ACC112 (cell line): ENCODE measurements around the gene LMTK3.
"Not testable (repeated sequence)": the region's sequence is repeated elsewhere in the genome, so short reads cannot be mapped to it uniquely, and the experiment has no call there.

ENCODE experiments used
- H2AFZ ChIP-seq: fragments of 200-600 bp; sonication (generic); one replicate; pipeline ENCODE4 v1.6.0; 2017; ENCODE audit warnings: antibody characterized with exemption, low read length; ENCODE audit not compliant: unreplicated experiment
- H3K27ac ChIP-seq: fragments of 200-600 bp; sonication (generic); 2 replicates; pipeline ENCODE4 v1.5.1; 2014; ENCODE audit warnings: low read depth, mild to moderate bottlenecking, antibody characterized with exemption, low read length, moderate library complexity
- H3K27me3 ChIP-seq: fragments of 200-600 bp; sonication (generic); 2 replicates; pipeline ENCODE4 v1.6.1; 2014; ENCODE audit warnings: mild to moderate bottlenecking, antibody characterized with exemption, low read length, moderate library complexity, mixed read lengths; ENCODE audit not compliant: insufficient read depth
- H3K36me3 ChIP-seq: fragments of 200-600 bp; sonication (generic); 2 replicates; pipeline ENCODE4 v1.6.1; 2016; ENCODE audit warnings: mild to moderate bottlenecking, antibody characterized with exemption, low read length, moderate library complexity, mixed read lengths; ENCODE audit not compliant: insufficient read depth
- H3K4me1 ChIP-seq: fragments of 200-600 bp; sonication (generic); one replicate; pipeline ENCODE4 v1.6.1; 2016; ENCODE audit warnings: low read length, mixed read lengths; ENCODE audit not compliant: insufficient read depth, unreplicated experiment, control insufficient read depth
- H3K4me3 ChIP-seq: fragments of 200-600 bp; sonication (generic); 2 replicates; pipeline ENCODE4 v1.5.1; 2014; ENCODE audit warnings: mild to moderate bottlenecking, low read depth, low read length
- H3K79me2 ChIP-seq: fragments of 200-600 bp; sonication (generic); one replicate; pipeline ENCODE4 v1.6.0; 2016; ENCODE audit warnings: low read length; ENCODE audit not compliant: control insufficient read depth, unreplicated experiment, insufficient read depth

Gene LMTK3

DNA sequence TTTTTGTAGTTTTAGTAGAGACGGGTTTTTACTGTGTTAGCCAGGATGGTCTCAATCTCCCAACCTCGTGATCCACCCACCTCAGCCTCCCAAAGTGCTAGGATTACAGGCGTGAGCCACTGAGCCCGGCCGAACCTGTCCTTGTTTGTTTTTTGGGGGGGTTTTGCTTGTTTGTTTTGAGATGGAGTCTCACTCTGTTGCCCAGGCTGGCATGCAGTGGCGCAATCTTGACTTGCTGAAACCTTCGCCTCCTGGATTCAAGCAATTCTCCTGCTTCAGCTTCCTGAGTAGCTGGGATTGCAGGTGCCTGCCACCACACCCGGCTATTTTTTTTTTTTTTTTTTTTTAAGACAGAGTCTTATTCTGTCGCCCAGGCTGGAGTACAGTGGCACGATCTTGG lies 24.9 kb downstream of the LMTK3 start:
- not testable (repeated sequence) for H3K79me2 ChIP-seq, H3K4me3 ChIP-seq, H3K27me3 ChIP-seq, H2AFZ ChIP-seq, H3K27ac ChIP-seq, H3K36me3 ChIP-seq
- H3K4me1 ChIP-seq, result peaks cover 22% of the 10 kb centered on the region

DNA sequence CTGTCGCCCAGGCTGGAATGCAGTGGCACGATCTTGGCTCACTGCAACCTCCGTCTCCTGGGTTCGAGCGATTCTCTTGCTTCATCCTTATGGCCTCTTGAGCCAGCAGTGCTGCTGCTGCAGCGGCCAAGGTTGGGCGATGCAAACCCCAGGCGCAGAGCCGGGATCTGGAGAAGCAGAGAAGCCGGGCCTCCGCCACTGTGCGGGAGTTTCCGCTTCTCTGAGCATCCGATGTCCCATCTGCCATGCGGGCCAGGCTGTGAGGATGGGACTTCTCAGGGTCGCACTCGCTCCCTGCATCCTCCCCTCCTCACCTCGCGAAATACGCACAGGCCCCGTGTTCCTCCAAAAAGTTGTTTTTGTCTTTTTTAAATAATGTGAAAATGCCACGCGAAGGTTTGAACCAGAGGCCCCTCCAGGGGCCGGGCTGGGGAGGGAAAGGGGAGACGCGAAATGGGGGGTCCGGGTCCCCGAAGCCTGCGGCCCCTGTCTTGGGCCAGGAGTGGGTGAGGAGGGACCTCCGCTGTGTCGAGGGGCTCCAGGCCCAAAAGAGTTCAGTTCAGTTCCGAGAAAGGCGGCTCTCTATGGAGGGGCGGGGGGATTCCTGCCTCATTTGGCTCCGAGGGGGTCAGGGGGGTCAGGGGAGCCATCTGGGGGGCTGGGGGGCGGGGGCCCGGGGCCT lies 26.6 kb downstream of the LMTK3 start:
- Histone ChIP-seq H3K4me1 (peaks cover 22% of the 10 kb centered on the region), H3K27me3 (no peaks in the 10 kb centered on the region), H3K27ac (no peak overlapping the region), H2AFZ (no peak overlapping the region), H3K36me3 (no peaks in the 10 kb centered on the region), H3K4me3 (no peak overlapping the region), H3K79me2 (no peaks in the 10 kb centered on the region)

DNA sequence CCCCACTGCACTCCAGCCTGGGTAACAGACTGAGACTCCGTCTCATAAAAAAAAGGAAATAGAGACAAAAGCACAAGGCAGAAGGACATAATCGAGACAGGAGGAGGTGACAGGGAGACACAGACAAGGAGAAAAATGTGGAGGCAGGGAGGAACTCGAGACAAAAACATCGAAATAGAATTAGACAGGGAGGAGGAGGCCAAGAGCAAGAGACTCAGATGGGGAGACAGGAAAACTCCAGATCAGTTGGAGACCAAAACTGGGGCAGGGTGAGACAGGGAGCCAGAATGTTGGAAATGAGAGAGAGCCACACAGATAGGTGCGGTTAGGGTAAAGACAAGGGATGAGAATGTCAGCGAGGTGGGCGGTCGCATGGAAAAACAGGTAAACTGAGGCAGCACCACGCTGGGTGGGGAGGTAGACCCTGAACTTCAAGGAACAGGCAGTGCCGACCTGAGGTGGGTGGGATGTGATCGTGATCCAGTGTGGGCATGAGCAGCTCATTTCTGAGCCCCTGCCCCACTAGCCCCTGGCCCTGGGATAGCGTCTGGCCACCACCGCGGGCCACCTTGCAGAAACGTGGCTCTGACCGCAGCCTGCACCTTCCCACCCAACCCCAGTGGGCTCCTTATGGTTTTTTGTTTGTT lies 27.3 kb downstream of the LMTK3 start:
- H3K27ac ChIP-seq, result no peak overlapping the region

DNA sequence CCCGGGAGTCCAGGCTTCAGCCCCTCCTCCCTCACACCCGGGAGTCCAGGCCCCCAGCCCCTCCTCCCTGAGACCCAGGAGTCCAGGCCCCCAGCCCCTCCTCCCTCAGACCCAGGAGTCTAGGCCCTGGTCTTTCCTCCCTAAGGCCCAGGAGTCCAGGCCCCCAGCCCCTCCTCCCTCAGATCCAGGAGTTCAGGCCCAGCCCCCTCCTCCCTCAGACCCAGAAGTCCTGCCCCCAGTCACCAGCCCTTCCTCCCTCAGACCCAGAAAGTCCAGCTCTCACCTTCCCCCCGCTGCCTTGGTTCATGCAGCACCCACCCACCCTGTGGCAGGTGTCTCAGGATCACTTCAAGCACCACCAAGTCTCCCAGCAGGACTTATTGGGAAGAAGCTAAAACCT lies 28.3 kb downstream of the LMTK3 start:
- Histone ChIP-seq H3K27me3 (no peaks in the 10 kb centered on the region), H3K79me2 (no peaks in the 10 kb centered on the region), H3K36me3 (no peaks in the 10 kb centered on the region), H3K4me3 (no peak overlapping the region), H3K27ac (no peak overlapping the region), H2AFZ (no peak overlapping the region), H3K4me1 (peaks cover 19% of the 10 kb centered on the region)

More for the DNA sequence above, 27.3 kb downstream of the LMTK3 start:
- no peaks in the 10 kb centered on the region for H3K36me3 ChIP-seq
- H2AFZ ChIP-seq, result no peak overlapping the region
- no peak overlapping the region for H3K4me3 ChIP-seq
- no peaks in the 10 kb centered on the region for H3K27me3 ChIP-seq
- H3K79me2 ChIP-seq, result no peaks in the 10 kb centered on the region
- H3K4me1 ChIP-seq, result peaks cover 22% of the 10 kb centered on the region

DNA sequence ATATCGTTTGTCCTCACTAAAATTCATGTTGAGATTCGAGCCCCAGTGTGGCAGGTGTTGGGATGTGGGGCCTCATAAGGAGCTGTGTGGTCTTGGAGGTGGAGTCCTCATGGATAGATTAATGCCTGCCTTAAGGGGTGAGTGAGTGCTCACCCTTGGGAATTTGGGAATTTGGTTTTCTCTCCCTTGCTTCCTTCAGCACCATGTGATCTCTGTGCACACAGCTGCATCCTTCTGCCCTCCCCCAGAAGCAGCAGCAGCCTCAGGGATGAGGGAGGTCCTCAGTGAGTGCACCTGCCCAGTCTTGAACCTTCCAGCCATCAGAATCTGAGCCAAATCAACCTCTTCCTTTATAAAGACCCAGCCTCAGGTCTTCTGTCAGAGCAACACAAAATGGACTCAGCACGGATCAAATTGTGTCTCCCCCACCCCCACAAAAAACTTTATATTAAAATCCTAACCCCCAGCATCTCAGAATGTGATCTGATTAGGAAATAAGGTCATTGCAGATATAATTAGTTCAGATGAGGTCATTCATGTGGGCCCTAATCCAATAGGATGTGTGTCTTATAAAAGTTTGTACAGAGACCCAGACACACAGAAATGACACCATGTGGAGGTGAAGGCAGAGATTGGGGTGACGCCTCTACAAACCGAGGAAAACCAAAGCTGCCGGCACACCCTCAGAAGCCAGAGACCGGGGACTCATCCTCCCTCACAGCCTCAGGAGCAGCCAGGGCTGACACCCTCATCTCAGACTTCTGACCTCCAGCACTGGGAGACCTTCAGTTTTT lies 29.6 kb downstream of the LMTK3 start:
- H3K4me3 ChIP-seq, result no peak overlapping the region
- H2AFZ ChIP-seq, result no peak overlapping the region
- H3K27me3 ChIP-seq, result no peaks in the 10 kb centered on the region
- H3K27ac ChIP-seq, result no peak overlapping the region
- H3K4me1 ChIP-seq, result peaks cover 9% of the 10 kb centered on the region
- H3K79me2 ChIP-seq, result no peaks in the 10 kb centered on the region
- H3K36me3 ChIP-seq, result no peaks in the 10 kb centered on the region

DNA sequence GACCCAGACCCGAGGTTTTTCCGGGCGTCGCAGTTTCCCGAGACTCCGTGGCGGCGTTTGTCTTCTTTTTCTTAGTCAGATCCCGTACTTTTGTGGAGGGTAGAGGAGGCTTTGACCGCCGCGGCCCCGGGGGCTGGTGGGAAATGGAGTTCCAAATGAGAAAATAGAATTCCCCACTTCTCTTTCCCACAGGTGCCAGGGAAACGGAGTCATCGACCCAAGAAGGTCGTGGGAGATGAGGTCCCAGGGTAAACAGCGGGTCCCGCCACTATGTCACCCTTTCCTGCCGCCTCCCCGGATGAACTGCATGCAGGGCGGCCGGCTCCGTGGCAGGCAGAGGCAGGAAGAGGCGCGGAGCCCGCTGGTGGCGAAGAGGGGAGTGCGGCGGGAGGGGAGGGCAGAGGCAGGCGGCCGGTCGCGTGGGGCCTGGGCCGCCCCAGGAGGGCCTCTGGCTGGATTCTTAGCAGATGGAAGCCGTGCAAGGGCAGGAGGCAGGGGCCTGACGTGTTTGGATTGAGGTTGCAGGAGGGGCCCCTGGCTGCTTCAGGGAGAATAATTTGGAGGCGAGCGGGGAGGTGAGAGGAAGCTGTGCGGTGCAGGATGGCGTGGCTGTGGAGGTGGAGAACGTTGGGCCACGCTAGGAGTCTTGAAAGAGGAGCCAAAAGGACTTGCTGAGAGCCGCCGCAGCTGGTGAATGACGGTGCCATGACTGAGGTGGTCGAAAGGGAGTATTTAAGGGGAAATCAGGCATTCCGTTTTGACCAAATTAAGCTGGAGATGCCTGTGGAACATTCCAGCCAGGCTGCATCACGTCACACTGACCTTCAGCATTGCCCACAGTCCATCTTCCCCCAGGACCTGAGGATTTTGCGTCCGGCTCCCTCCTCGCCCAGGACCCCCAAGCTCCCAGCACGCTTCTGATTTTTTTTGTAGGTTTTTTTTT lies 30.8 kb downstream of the LMTK3 start:
- no peaks in the 10 kb centered on the region for H3K36me3 ChIP-seq
- no peak overlapping the region for H3K27ac ChIP-seq
- H3K4me3 ChIP-seq, result no peak overlapping the region
- H2AFZ ChIP-seq, result no peak overlapping the region
- no peaks in the 10 kb centered on the region for H3K79me2 ChIP-seq
- H3K4me1 ChIP-seq, result peaks cover 9% of the 10 kb centered on the region
- H3K27me3 ChIP-seq, result no peaks in the 10 kb centered on the region

DNA sequence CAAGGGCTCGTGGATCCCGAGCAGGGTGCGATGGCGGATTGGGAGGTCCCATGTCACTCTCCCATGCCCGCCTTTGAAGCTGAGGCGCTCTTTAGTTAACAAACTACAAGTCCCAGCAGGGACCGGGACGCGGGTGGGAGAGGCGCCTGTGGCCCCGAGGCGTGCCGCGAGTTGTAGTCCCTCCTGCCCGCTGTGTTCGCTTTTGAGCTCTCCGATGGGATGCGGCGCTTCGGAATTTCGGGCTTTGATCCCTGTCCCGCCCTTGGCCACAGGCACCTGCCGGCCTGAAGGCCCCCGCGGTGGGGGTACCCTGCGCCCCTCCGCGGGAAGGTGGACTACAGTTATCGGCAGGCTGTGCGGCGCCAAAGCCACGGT lies 31.5 kb downstream of the LMTK3 start:
- H3K4me1 ChIP-seq, result peaks cover 9% of the 10 kb centered on the region
- H3K4me3 ChIP-seq, result no peak overlapping the region
- H3K36me3 ChIP-seq, result no peaks in the 10 kb centered on the region
- H3K27ac ChIP-seq, result no peak overlapping the region
- no peak overlapping the region for H2AFZ ChIP-seq
- no peaks in the 10 kb centered on the region for H3K27me3 ChIP-seq
- H3K79me2 ChIP-seq, result no peaks in the 10 kb centered on the region

DNA sequence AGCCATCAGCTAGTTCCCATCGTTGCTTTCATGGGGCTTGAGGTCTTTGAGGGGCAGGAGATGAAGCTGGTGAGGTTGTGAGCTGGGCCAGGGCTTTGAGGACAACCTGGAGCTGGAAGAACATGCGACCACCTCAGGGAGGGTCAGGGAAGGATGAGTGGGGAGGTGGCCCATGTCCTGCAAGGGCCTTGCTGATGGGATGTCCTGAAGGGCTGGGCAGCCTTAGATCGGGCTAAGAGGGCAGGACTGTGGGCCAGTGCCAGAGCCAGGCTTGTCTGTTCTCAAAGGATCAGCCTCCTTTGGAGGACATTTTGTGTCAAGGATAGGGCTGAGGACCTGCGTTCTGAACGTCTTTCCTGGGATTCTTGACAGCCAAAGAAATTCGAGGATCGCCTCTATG lies 31.9 kb downstream of the LMTK3 start:
- Histone ChIP-seq H2AFZ (no peak overlapping the region), H3K4me1 (peaks cover 9% of the 10 kb centered on the region), H3K36me3 (no peaks in the 10 kb centered on the region), H3K27ac (no peak overlapping the region), H3K79me2 (no peaks in the 10 kb centered on the region), H3K4me3 (no peak overlapping the region), H3K27me3 (no peaks in the 10 kb centered on the region)

DNA sequence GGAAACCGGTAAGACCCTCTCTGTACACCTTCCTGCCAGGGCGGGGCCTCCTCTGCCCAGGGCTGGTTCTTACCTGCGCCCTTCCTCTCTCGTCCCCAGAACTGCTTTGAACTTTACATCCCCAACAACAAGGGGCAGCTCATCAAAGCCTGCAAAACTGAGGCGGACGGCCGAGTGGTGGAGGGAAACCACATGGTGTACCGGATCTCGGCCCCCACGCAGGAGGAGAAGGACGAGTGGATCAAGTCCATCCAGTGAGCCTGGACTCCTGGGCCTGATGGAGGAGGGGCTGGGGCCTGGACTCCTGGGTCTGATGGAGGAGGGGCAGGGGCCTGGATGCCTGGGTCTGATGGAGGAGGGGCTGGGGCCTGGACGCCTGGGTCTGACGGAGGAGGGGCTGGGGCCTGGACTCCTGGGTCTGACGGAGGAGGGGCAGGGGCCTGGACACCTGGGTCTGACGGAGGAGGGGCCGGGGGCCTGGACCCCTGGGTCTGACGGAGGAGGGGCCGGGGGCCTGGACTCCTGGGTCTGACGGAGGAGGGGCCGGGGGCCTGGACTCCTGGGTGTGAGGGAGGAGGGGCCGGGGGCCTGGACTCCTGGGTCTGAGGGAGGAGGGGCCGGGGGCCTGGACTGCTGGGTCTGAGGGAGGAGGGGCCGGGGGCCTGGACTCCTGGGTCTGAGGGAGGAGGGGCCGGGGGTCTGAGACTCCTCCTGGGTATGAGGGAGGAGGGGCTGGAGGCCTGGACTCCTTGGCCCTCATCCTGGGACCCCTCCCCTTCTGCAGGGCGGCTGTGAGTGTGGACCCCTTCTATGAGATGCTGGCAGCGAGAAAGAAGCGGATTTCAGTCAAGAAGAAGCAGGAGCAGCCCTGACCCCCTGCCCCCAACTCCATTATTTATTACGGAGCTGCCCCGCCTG lies 33.0 kb downstream of the LMTK3 start:
- no peak overlapping the region for H3K27ac ChIP-seq
- no peaks in the 10 kb centered on the region for H3K27me3 ChIP-seq
- no peak overlapping the region for H3K4me3 ChIP-seq
- H2AFZ ChIP-seq, result no peak overlapping the region
- no peaks in the 10 kb centered on the region for H3K79me2 ChIP-seq
- H3K36me3 ChIP-seq, result no peaks in the 10 kb centered on the region
- H3K4me1 ChIP-seq, result peaks cover 9% of the 10 kb centered on the region
